Hepatocyte (in vitro differentiated cells): ENCODE measurements around the gene TMEFF2.

Experiments used
- CTCF ChIP-seq: fragments of 200-600 bp; sonication (generic); IDR thresholded peaks from 2 replicates; pipeline ENCODE4 v1.5.1; 2016; ENCODE audit warnings: antibody characterized with exemption, mild to moderate bottlenecking; ENCODE audit not compliant: poor library complexity
- EZH2 ChIP-seq: fragments of 200-600 bp; sonication (generic); IDR thresholded peaks from 2 replicates; pipeline ENCODE4 v1.6.1; 2016; ENCODE audit warnings: antibody characterized with exemption, mild to moderate bottlenecking, borderline replicate concordance
- EZH2phosphoT487 ChIP-seq: fragments of 200-600 bp; sonication (generic); IDR thresholded peaks from one replicate; pipeline ENCODE4 v1.6.1; 2018; ENCODE audit warnings: antibody characterized with exemption, mild to moderate bottlenecking, low read depth, moderate library complexity; ENCODE audit not compliant: unreplicated experiment, severe bottlenecking

- no peak for TF ChIP-seq CTCF
- TF ChIP-seq EZH2phosphoT487 = no peak
- TF ChIP-seq EZH2 = no peak
Observed at GRCh38 chr2:192216336-192216735, 21.6 kb upstream of the TMEFF2 start.
